Non-pigmented ciliary epithelial cell (primary cell): ENCODE measurements around the gene ZNF746.
"Not testable (repeated sequence)": the region's sequence is repeated elsewhere in the genome, so short reads cannot be mapped to it uniquely, and the experiment has no call there.

ENCODE experiments used
- DNase-seq: peaks from one replicate; pipeline ENCODE4 v3.0.0-alpha.2; 2010; ENCODE audit warnings: low read depth

ZNF746 gene

DNA sequence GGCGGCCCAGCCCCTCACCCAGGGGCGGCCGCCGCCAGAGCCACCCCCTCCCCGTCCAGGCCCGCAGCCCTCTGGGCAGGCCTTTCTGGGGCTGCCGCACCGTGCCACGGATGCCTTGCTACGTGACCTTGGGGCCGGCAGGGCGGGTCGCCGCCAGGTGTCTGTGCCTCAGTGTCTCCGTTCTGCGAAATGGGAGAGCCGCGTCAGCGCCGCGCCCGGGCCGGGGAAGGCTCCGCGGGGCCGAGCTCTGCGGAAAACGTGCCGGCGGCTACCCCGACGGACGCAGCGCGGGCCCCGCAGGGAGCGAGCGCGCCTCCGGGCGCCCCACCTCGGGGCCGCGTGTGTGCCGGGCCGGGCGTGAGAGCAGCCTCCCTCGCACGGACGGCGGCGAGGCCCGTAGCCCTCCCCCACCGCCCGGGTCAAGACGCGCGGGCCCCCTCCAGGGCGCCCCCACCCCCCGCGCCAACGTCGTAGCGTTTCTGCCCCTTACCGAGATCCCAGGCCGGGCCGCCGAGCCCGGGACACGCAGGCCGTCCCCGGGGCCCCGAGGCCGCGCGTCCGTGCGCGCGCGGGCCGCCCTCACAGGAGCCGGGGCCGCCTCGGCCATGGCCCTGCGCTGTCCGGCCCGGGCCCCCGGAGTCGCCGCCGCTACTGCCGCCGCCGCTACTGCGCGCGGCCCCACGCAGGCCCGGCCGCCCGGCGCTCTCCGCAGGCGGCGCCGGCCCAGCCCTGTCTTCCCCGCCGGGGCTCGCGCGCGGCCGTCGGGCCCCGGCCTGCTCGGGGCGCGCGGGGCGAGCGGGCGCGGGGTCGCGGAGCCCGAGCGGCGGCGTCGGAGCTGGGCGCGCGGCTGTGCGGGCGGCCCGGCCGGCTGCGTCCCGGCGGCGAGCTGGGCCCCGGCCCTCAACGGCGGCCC is 37.8 kb downstream of the ZNF746 start:
- no peak for DNase-seq

DNA sequence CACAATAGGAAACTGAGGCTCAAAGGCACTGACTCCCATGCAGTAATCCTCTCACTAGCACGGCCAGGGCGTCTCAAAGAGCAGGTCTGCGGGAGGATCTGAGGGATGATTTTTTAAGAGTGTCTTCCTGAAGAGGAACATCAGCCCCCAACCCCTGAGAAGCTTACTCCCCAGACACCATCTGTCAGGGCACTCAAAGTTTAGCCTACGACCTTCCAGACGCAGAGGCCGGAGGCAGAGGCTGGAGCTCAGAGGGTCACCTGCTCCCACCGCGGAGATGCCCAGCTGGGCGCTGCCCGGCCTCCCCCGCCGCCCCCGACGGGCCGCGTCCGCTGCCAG is 38.4 kb downstream of the ZNF746 start:
- DNase-seq, result no peak

- no peak for DNase-seq
Measured at GRCh38 chr7:149458235-149458634, 39.4 kb downstream of the ZNF746 start.

DNA sequence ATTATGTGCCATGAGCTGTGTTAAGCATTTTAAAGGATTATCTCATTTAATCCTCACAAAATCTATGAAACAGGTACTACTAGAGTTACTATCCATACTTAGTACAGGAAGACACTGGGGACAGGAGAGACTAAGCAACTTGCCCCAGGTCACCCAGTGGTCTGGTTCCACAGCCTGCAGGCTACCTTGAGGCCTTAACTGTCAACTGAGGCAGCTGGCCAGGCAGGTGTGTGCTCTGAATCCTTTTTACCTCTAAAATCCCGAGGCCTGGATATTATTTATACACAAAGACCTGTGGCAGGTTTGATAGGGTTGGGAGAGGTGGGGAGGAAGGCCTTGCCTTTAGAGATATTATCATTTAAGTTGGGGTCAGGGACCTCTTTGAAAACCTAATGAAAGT is 39.8 kb downstream of the ZNF746 start:
- DNase-seq, result no peak

DNA sequence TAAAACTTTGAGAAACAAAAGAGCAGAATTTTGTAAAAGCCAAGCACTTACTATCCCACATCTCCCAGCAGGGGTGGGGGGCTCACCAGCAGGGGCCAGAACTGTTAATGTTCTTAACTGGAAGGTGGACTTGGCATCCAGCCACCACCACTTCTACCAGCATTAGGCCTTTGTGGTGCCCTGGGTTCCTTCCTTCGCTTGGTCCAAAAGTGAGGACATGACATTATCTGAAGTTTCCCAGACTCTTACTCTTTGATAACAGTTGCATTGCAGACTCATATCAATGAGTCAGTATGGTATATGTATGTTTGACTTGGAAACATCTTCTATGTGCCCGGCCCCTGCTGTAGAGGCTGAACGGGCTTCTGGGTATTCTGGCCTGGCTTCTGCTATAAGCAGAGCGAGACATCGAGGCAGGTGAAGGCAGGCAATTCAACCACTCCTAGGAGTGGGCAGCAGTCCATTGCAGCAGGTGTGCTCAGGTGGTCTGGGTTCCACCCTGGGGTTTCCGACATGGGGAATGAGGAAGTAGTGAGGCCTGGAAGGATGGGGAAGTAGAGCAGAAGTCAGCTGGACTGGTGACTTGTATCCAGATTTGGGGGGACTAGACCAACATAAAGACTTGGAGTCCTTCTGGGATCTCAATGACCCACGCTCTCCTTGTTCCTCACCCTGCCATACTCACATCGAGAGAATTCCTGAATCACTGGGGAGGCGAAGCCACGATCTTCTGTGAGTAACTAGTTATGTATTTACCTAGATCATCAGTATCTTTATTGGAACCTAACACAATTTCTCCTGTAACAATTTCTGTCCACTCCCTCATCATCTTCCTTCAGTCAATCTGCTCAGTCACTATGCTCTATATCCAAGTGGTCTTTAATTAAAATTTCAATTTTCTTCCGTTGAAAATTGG is 40.8 kb downstream of the ZNF746 start:
- DNase-seq, result no peak

DNA sequence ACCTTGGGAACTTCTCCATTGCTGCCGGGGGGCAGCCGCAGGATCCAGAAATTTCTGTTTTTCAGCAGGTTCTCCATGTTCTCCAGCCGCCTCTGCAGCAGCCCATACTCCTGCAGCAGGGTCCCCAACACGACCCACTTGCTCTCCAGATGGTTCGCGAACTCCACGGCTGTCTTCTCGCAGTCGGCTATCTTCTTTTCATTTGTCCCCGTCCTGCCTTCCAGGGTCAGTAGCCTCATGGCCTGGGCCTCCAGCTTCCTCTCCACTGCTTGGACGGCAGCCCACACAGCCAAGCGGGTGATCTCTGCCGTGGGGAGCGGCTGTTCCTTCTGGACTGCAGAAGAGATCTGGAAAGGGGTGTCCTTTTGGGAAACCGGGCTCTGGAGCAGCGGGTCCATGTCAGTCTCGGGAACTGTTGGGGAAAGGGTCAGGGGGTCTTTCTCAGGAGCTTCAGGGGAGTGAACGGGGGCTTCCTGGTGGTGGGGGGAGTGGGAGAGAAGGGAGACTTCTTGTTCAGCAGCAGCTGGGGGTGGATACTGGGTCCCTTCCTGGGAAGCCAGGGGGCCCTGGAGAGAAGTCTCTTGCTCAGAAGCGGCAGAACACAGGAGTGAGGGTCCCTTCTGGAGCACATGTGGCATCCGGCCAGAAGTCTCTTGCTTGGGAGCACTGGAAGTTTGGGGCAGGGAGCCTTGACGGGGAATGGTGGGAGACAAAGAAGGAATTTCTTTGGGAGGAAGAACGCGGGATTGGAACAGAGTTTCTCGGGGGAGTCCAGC is 42.2 kb downstream of the ZNF746 start:
- DNase-seq, result no peak

DNA sequence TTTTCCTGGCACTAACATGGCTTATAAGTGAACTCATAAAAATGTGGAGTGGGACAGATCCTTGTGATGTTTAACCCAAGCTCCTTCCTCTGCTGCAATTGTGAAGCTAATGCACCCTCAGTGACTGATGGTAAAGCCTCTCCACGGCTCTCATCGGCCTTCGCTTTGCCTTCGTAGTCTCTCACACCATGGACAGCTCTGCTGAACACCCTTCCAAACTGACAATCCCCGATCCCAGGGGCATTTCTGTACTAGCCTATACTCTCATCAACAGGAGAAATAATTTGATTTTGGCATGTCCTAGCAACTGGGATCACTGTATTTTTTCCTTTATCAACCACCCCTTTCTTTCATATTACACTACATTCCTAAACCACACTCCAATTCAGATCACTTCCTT is 42.9 kb downstream of the ZNF746 start:
- no peak for DNase-seq

DNA sequence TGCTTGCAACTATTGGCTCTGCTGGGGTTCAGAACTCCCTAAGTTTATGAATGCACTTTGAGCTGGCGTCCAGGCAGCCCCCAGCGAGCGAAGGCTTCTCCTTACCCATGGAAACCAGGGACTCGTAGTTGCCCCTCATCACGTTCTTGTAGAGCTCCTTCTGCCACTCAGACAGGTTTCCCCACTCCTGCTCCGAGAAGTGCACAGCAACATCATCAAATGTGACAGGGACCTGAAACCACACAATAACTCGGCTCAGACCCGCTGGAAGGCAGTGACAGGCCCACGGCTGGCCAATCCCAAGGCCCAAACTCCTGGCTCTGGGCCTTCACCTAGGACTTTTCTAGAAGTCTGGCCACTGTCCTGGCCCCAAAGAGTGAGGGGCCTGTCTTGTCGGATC is 43.6 kb downstream of the ZNF746 start:
- DNase-seq, result no peak

- DNase-seq, result no peak
Measured at GRCh38 chr7:149450821-149451220, 46.8 kb downstream of the ZNF746 start.

DNA sequence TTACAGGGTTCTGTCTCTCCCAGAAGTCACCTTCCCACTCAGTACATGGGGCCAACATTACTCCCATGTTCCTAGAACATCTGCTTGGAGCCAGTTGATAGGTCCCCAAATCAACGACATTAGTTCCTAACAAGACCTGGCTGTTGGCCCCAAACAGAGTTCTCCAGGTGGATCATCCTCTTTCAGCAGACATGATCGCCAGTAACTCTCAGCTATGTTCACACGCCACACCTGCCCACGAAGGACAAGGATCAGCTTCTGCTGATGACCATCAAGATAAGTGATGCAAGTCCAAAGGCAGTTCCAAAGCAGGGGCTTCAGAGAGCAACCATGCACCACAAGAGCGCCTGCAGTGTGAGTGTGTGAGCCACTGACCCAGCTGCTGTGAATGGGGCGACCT is 47.7 kb downstream of the ZNF746 start:
- DNase-seq, result no peak

GRCh38 chr7:149448961-149449360 is 48.6 kb downstream of the ZNF746 start:
- no peak for DNase-seq

DNA sequence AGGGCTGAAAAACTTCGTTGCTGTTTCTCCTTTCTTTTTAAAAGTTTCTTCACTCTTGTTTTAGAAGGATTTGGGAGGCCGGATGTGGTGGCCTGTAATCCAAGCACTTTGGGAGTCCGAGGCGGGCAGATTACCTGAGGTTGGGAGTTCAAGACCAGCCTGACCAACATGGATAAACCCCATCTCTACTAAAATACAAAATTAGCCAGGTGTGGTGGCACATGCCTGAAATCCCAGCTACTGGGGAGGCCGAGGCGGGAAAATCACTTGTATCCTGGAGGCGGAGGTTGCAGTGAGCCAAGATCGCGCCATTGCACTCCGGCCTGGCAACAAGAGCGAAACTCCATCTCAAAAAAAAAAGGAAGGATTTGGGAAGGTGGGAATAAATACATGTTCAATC is 51.6 kb downstream of the ZNF746 start:
- not testable (repeated sequence) for DNase-seq

GRCh38 chr7:149444287-149444686 is 53.3 kb downstream of the ZNF746 start:
- DNase-seq, result no peak

DNA sequence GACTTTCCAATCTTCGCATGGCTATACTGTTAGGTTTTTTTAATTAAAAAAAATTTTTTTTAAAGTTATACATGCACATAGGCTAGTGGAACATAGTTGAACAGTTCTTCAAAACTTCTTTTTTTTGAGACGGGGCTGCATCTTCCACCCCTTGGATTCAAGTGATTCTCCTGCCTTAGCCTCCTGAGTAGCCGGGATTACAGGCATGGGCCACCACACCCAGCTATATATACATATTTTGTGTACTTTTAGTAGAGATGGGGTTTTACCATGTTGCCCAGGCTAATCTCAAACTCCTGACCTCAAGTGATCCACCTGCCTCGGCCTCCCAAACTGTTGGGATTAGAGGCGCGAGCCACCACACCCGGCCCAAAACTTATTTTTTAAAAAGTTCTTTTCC is 54.1 kb downstream of the ZNF746 start:
- DNase-seq, result no peak

GRCh38 chr7:149442924-149443323 is 54.7 kb downstream of the ZNF746 start:
- no peak for DNase-seq

DNA sequence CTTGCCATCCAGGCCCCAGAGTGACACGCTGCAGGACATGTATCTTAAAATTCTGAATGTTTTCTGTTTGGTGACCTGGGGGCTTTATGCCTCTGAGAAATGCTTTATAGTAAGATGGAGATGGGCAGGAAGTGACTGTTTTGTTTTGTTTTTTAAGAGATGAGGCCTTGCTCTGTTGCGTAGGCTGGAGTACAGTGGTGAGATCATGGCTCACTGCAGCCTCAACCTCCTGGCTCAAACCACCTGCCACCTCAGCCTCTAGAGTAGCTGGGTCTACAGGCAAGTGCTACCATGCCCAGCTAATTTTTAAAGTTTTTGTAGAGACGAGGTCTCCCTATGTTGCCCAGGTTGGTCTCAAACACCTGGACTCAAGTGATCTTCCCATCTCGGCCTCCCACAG is 57.4 kb downstream of the ZNF746 start:
- DNase-seq, result no peak

DNA sequence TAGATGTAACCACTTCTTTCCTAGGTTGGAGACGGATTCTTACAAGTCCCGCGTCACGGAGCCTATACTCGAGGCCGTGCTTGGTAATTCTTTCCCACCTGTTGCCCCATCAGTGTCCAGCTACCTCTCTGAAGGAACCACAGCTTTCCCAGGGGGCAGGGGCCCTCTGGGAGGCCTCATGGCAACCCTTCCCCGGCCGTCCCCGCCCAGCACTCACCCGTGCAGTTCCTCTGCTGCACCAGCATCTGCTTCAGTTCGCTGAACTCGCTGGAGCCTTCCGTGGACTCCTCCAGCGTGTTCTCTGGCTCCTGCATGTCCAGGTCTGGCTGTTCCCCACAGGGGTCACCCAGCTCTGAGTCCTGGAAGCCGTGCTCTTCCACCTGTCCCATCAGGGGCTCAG is 61.3 kb downstream of the ZNF746 start:
- no peak for DNase-seq

DNA sequence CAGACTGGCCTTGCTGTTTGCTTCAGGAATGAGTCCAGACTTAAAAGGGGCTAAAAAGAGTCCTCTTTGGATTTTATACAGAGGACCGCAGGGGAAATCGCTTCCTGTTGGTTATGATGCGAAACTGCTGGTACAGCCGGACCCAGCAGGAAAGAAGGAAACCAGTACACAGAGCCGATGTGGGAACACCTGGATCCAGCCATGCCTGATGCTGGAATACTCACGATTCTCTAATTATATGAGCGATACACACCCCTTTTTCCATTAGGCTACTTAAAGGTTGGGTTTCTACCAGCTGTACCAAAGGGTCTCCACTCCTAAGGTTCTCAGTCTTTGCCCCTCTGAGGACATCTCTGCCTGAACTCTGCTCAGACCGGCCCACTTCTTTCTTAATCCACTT is 64.5 kb downstream of the ZNF746 start:
- no peak for DNase-seq

DNA sequence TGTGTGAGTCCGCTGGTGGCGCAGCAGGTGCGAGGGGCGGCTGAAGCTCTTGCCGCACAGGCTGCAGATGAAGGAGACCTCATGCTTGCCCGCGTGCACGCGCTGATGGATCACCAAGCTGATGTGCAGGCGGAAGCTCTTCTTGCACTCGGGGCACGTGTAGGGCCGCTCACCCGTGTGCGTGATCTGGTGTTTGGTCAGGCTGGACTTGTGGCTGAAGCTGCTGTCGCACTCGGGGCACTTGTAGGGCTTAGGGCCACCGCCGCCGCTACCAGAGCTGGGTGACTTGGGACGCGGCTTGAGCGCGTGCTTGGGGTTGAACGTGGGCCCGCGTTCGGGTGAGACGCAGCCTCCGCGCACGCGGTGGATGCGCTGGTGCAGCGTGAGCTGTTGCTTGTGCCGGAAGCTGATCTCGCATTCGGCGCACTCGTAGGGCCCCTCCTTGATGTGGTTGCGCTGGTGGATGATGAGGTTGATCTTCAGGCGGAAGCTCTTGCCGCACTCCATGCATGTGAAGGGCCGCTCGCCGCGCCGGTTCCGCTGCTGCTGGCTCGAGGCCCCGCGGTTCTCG is 65.4 kb downstream of the ZNF746 start:
- DNase-seq, result no peak

GRCh38 chr7:149431486-149432120 is 66.0 kb downstream of the ZNF746 start:
- no peak for DNase-seq

- DNase-seq, result no peak
Measured at GRCh38 chr7:149430192-149430591, 67.4 kb downstream of the ZNF746 start.

DNA sequence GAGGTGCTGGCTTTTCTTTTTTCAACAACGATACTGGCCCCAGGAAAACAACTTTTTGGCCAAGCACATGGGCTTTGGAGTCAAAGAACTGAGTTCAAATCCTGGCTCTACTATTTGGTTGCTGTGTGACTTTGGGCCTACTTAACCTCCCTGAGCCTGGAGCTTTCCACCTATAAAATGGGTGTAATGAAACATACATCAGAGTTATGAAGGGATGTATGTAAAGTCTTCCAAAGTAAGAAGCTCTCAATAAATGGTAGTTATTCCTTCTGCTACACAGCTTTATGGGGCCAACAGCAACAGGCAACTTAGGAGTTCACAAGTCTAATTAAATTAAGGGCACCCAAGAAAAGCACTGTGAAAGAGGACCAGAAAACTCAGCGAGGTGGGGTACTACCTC is 69.7 kb downstream of the ZNF746 start:
- no peak for DNase-seq
